NCI-H1092 treated with DMSO at 0.1 percent for 48 hours (cell line): Measurements from ENCODE around the gene MINAR1.
A peak's percentile ranks its signal among the peaks of the same experiment; 100 is the strongest.

Source experiments
- DNase-seq: peaks from one replicate; lab custom pipeline; 2025; lab: John Stamatoyannopoulos, UW

The MINAR1 gene

GRCh38 chr15:79463781-79464270 lies 31.7 kb downstream of the MINAR1 start:
- no peak for DNase-seq

GRCh38 chr15:79466488-79466887 lies 34.4 kb downstream of the MINAR1 start:
- DNase-seq = peak; percentile 12

- no peak for DNase-seq
Measured at GRCh38 chr15:79467865-79468586, 35.9 kb downstream of the MINAR1 start.

GRCh38 chr15:79472446-79472845 lies 40.3 kb downstream of the MINAR1 start:
- no peak for DNase-seq

- DNase-seq = no peak
Measured at GRCh38 chr15:79474252-79474651, 42.1 kb downstream of the MINAR1 start.

- DNase-seq = no peak
Measured at GRCh38 chr15:79475306-79475705, 43.2 kb downstream of the MINAR1 start.

- DNase-seq = no peak
Measured at GRCh38 chr15:79478108-79478507, 46.0 kb downstream of the MINAR1 start.

- no peak for DNase-seq
Measured at GRCh38 chr15:79479616-79480015, 47.5 kb downstream of the MINAR1 start.

- DNase-seq = no peak
Measured at GRCh38 chr15:79481793-79482192, 49.7 kb downstream of the MINAR1 start.
